HEK293 (cell line): Measurements from ENCODE around the gene APBB2.
A peak's percentile ranks its signal among the peaks of the same experiment; 100 is the strongest.

Source experiments
- CTCF ChIA-PET: fragments of 350-600 bp; formaldehyde crosslinking; extraction: SDS; loops from one replicate; lab custom pipeline; 2021; ENCODE audit warnings: antibody characterized with exemption; lab: Yijun Ruan, JAX
- POLR2A ChIA-PET: fragments of 300-600 bp; formaldehyde crosslinking; extraction: SDS; loops from one replicate; lab custom pipeline; 2020; ENCODE audit warnings: antibody characterized with exemption, inconsistent platforms; lab: Yijun Ruan, JAX
- H3K27ac ChIP-seq: fragments of 200-500 bp; sonication (Bioruptor generic); 2 replicates; pipeline ENCODE4 v1.5.1; 2014; ENCODE audit warnings: low read depth, low read length, control low read depth, inconsistent platforms; ENCODE audit errors: extremely low read depth
- H3K36me3 ChIP-seq, 2 experiments: fragments of 200-500 bp in 1 of 2; sonication (Bioruptor generic) in 1 of 2; 1 replicate in 1 of 2; 2 replicates in 1 of 2; pipeline ENCODE4 v1.5.1; 2014 to 2017; ENCODE audit warnings: inconsistent platforms in 2 of 2, low read length in 2 of 2; ENCODE audit not compliant: control insufficient read depth in 2 of 2, insufficient read depth in 1 of 2
- H3K4me1 ChIP-seq: fragments of 200-500 bp; sonication (Bioruptor generic); 2 replicates; pipeline ENCODE4 v1.5.1; 2014; ENCODE audit warnings: mild to moderate bottlenecking, low read length, inconsistent platforms; ENCODE audit not compliant: control insufficient read depth, insufficient read depth
- H3K4me3 ChIP-seq: 2 replicates; pipeline ENCODE4 v1.5.1; 2011; ENCODE audit warnings: low read depth, mild to moderate bottlenecking, control low read depth, low read length, moderate library complexity
- H3K9me3 ChIP-seq: fragments of 200-500 bp; sonication (Bioruptor generic); 2 replicates; pipeline ENCODE4 v1.5.1; 2014; ENCODE audit warnings: low read depth, low read length, inconsistent platforms; ENCODE audit not compliant: control insufficient read depth, insufficient read depth
- BCL11A ChIP-seq: fragments of 450-650 bp; formaldehyde crosslinking; IDR thresholded peaks from 2 replicates; pipeline ENCODE4 v1.5.1; 2016; ENCODE audit warnings: low read depth, missing biosample characterization, missing genetic modification characterization
- HOXC10 ChIP-seq: sonication (generic); formaldehyde crosslinking; IDR thresholded peaks from 2 replicates; pipeline ENCODE4 v1.8.1; 2023; ENCODE audit warnings: mild to moderate bottlenecking, missing genetic modification reagents
- MZF1 ChIP-seq: fragments of 450-650 bp; formaldehyde crosslinking; IDR thresholded peaks from 2 replicates; pipeline ENCODE4 v1.5.1; 2017; ENCODE audit warnings: missing biosample characterization, missing genetic modification characterization, borderline replicate concordance
- SALL2 ChIP-seq: fragments of 450-650 bp; formaldehyde crosslinking; IDR thresholded peaks from 2 replicates; pipeline ENCODE4 v1.5.0; 2017; ENCODE audit warnings: missing biosample characterization, mild to moderate bottlenecking, missing genetic modification characterization, borderline replicate concordance
- SETDB1 ChIP-seq: IDR thresholded peaks from one replicate; pipeline ENCODE4 v1.6.1; 2017; ENCODE audit warnings: mild to moderate bottlenecking, low read length, moderate library complexity, mixed read lengths; ENCODE audit not compliant: insufficient read length
- ZNF114 ChIP-seq: fragments of 450-650 bp; formaldehyde crosslinking; IDR thresholded peaks from 2 replicates; pipeline ENCODE4 v1.5.0; 2017; ENCODE audit warnings: missing biosample characterization, missing genetic modification characterization
- ZNF121 ChIP-seq: fragments of 450-650 bp; formaldehyde crosslinking; IDR thresholded peaks from 2 replicates; pipeline ENCODE4 v1.5.1; 2016; ENCODE audit warnings: missing biosample characterization, missing genetic modification characterization
- ZNF146 ChIP-seq: fragments of 450-650 bp; formaldehyde crosslinking; IDR thresholded peaks from 2 replicates; pipeline ENCODE4 v1.5.1; 2016; ENCODE audit warnings: missing biosample characterization, missing genetic modification characterization
- ZNF175 ChIP-seq: fragments of 450-650 bp; formaldehyde crosslinking; IDR thresholded peaks from 2 replicates; pipeline ENCODE4 v1.5.1; 2016; ENCODE audit warnings: missing biosample characterization, missing genetic modification characterization
- ZNF2 ChIP-seq: fragments of 450-650 bp; formaldehyde crosslinking; IDR thresholded peaks from 2 replicates; pipeline ENCODE4 v1.5.1; 2016; ENCODE audit warnings: missing biosample characterization, missing genetic modification characterization
- ZNF214 ChIP-seq: fragments of 450-650 bp; formaldehyde crosslinking; IDR thresholded peaks from 2 replicates; pipeline ENCODE4 v1.5.1; 2017; ENCODE audit warnings: missing biosample characterization, mild to moderate bottlenecking, missing genetic modification characterization, borderline replicate concordance
- ZNF24 ChIP-seq: fragments of 450-650 bp; formaldehyde crosslinking; IDR thresholded peaks from 2 replicates; pipeline ENCODE4 v1.5.1; 2016; ENCODE audit warnings: missing biosample characterization, missing genetic modification characterization
- ZNF302 ChIP-seq: fragments of 450-650 bp; formaldehyde crosslinking; IDR thresholded peaks from 2 replicates; pipeline ENCODE4 v1.5.1; 2016; ENCODE audit warnings: missing biosample characterization, missing genetic modification characterization, low read depth
- ZNF350 ChIP-seq: fragments of 450-650 bp; formaldehyde crosslinking; IDR thresholded peaks from 2 replicates; pipeline ENCODE4 v1.5.0; 2017; ENCODE audit warnings: missing biosample characterization, mild to moderate bottlenecking, missing genetic modification characterization
- ZNF37A ChIP-seq: fragments of 450-650 bp; IDR thresholded peaks from 2 replicates; pipeline ENCODE4 v1.5.1; 2018; ENCODE audit warnings: missing biosample characterization, missing genetic modification characterization
- ZNF391 ChIP-seq: fragments of 450-650 bp; formaldehyde crosslinking; IDR thresholded peaks from 2 replicates; pipeline ENCODE4 v1.5.1; 2016; ENCODE audit warnings: low read depth, missing biosample characterization, missing genetic modification characterization, borderline replicate concordance
- ZNF398 ChIP-seq: fragments of 450-650 bp; formaldehyde crosslinking; IDR thresholded peaks from 2 replicates; pipeline ENCODE4 v1.5.1; 2017; ENCODE audit warnings: missing biosample characterization, missing genetic modification characterization
- ZNF404 ChIP-seq: fragments of 450-650 bp; formaldehyde crosslinking; IDR thresholded peaks from 2 replicates; pipeline ENCODE4 v1.5.1; 2017; ENCODE audit warnings: missing biosample characterization, missing genetic modification characterization
- ZNF416 ChIP-seq: fragments of 450-650 bp; formaldehyde crosslinking; IDR thresholded peaks from 2 replicates; pipeline ENCODE4 v1.5.1; 2016; ENCODE audit warnings: missing biosample characterization, missing genetic modification characterization
- ZNF530 ChIP-seq: fragments of 450-650 bp; formaldehyde crosslinking; IDR thresholded peaks from 2 replicates; pipeline ENCODE4 v1.5.1; 2016; ENCODE audit warnings: low read depth, missing biosample characterization, missing genetic modification characterization
- ZNF555 ChIP-seq: fragments of 450-650 bp; formaldehyde crosslinking; conservative IDR thresholded peaks from 2 replicates; pipeline ENCODE4 v1.5.1; 2017; ENCODE audit warnings: missing biosample characterization, mild to moderate bottlenecking, missing genetic modification characterization, inconsistent platforms
- ZNF580 ChIP-seq: fragments of 450-650 bp; formaldehyde crosslinking; IDR thresholded peaks from 2 replicates; pipeline ENCODE4 v1.5.1; 2016; ENCODE audit warnings: missing biosample characterization, missing genetic modification characterization
- ZNF610 ChIP-seq: fragments of 450-650 bp; formaldehyde crosslinking; IDR thresholded peaks from 2 replicates; pipeline ENCODE4 v1.5.1; 2016; ENCODE audit warnings: missing biosample characterization, missing genetic modification characterization, borderline replicate concordance
- ZNF623 ChIP-seq: fragments of 450-650 bp; formaldehyde crosslinking; IDR thresholded peaks from 2 replicates; pipeline ENCODE4 v1.5.1; 2016; ENCODE audit warnings: missing biosample characterization, missing genetic modification characterization
- ZNF639 ChIP-seq: fragments of 450-650 bp; formaldehyde crosslinking; IDR thresholded peaks from 2 replicates; pipeline ENCODE4 v1.5.1; 2016; ENCODE audit warnings: missing biosample characterization, missing genetic modification characterization
- ZNF701 ChIP-seq: fragments of 450-650 bp; formaldehyde crosslinking; IDR thresholded peaks from 2 replicates; pipeline ENCODE4 v1.5.1; 2016; ENCODE audit warnings: missing biosample characterization, missing genetic modification characterization
- ZNF791 ChIP-seq: fragments of 450-650 bp; formaldehyde crosslinking; IDR thresholded peaks from 2 replicates; pipeline ENCODE4 v1.5.1; 2016; ENCODE audit warnings: missing biosample characterization, missing genetic modification characterization
- ZNF830 ChIP-seq: fragments of 450-650 bp; IDR thresholded peaks from 2 replicates; pipeline ENCODE4 v1.5.0; 2018; ENCODE audit warnings: missing biosample characterization, missing genetic modification characterization, low read depth, mild to moderate bottlenecking, moderate library complexity
- TF ChIP-seq, protein P1 (sequence below): fragments of 450-650 bp; formaldehyde crosslinking; IDR thresholded peaks from 2 replicates; pipeline ENCODE4 v1.5.1; 2017; ENCODE audit warnings: missing biosample characterization, missing genetic modification characterization

Gene APBB2

DNA sequence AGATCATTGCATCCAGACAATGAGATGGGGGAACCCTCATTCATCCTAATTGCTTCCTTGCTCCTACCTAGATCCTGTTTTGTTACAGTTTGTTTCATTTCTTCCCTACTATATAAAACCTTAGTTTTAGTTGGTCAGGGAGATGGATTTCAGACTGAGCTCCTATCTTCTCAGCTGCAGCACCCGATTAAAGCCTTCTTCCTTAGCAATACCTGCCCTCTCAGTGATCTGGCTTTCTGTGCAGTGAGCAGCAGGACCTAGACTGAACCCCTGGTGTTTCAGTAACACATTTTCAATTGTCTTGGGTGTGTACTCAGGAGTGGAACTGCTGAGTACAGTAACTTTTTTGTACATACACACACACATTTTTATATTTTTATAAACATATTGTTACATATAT, 187.4 kb downstream of the APBB2 start (continued):
- TF ChIP-seq ZNF555 (tag by site-specific recombination): no peak
- TF ChIP-seq ZNF610 (tag by site-specific recombination): no peak

GRCh38 chr4:41025824-41026223, 188.5 kb downstream of the APBB2 start:
- H3K36me3 ChIP-seq: no peaks in the 10 kb centered on the region
- H3K4me3 ChIP-seq: no peak overlapping the region
- H3K4me1 ChIP-seq: peaks cover 4% of the 10 kb centered on the region; the same call in 1 of the 2 replicates
- H3K9me3 ChIP-seq: no peaks in the 10 kb centered on the region
- CTCF ChIA-PET: interaction anchor here (0.7 kb wide), 1 partner anchor 81 kb away, joined by 3 read pairs; no protein-coding TSS in a partner anchor
- TF ChIP-seq ZNF146 (tag by site-specific recombination): peak; percentile 75
- TF ChIP-seq, protein P1, sequence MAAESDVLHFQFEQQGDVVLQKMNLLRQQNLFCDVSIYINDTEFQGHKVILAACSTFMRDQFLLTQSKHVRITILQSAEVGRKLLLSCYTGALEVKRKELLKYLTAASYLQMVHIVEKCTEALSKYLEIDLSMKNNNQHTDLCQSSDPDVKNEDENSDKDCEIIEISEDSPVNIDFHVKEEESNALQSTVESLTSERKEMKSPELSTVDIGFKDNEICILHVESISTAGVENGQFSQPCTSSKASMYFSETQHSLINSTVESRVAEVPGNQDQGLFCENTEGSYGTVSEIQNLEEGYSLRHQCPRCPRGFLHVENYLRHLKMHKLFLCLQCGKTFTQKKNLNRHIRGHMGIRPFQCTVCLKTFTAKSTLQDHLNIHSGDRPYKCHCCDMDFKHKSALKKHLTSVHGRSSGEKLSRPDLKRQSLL (tag by site-specific recombination): no peak
- TF ChIP-seq ZNF24 (tag by site-specific recombination): no peak
- TF ChIP-seq ZNF580 (tag by site-specific recombination): peak; percentile 74
- no peak for TF ChIP-seq ZNF623 (tag by site-specific recombination)
- no peak for TF ChIP-seq ZNF121
- POLR2A ChIA-PET: no interaction called here
- H3K27ac ChIP-seq: no peak overlapping the region

- Histone ChIP-seq H3K9me3 (no peaks in the 10 kb centered on the region), H3K4me3 (no peak overlapping the region), H3K4me1 (peaks cover 4% of the 10 kb centered on the region; the same call in 1 of the 2 replicates), H3K27ac (no peak overlapping the region), H3K36me3 (no peaks in the 10 kb centered on the region)
- ChIA-PET POLR2A (no interaction called here), CTCF (no interaction called here)
- peak; percentile 49; the same call in 1 of the 2 replicates for TF ChIP-seq ZNF391 (tag by site-specific recombination)
- TF ChIP-seq ZNF830 (tag by site-specific recombination): no peak
- no peak for TF ChIP-seq ZNF398 (tag by site-specific recombination)
- TF ChIP-seq ZNF2 (tag by site-specific recombination): no peak
- TF ChIP-seq MZF1 (tag by site-specific recombination): no peak
- no peak for TF ChIP-seq ZNF530 (tag by site-specific recombination)
- TF ChIP-seq ZNF639 (tag by site-specific recombination): 0 out of 2 replicates have a peak, but pooled peaks have one; percentile 31
- no peak for TF ChIP-seq ZNF302 (tag by site-specific recombination)
- no peak for TF ChIP-seq ZNF791 (tag by site-specific recombination)
- TF ChIP-seq SETDB1: peak; percentile 100
- no peak for TF ChIP-seq ZNF701 (tag by site-specific recombination)
- no peak for TF ChIP-seq ZNF37A (tag by site-specific recombination)
- no peak for TF ChIP-seq ZNF175
- TF ChIP-seq ZNF416: 0 out of 2 replicates have a peak, but pooled peaks have one; percentile 48
- peak; percentile 10; the same call in 1 of the 2 replicates for TF ChIP-seq ZNF555 (tag by site-specific recombination)
- TF ChIP-seq ZNF350 (tag by site-specific recombination): peak; percentile 66; the same call in 1 of the 2 replicates
- no peak for TF ChIP-seq HOXC10
- TF ChIP-seq ZNF404: no peak
- TF ChIP-seq SALL2 (tag by site-specific recombination): no peak
- TF ChIP-seq ZNF114 (tag by site-specific recombination): no peak
- TF ChIP-seq BCL11A (tag by site-specific recombination): no peak
- no peak for TF ChIP-seq ZNF214 (tag by site-specific recombination)
Measured at GRCh38 chr4:41024556-41025491, 189.5 kb downstream of the APBB2 start.
